Right kidney (tissue), 1 donor: ENCODE data around the gene NUTM2F.
"Not testable (repeated sequence)": the region's sequence is repeated elsewhere in the genome, so short reads cannot be mapped to it uniquely, and the experiment has no call there.

Experiments
- DNase-seq: peaks from one replicate; pipeline ENCODE4 v3.0.0-alpha.2; 2016

The NUTM2F gene

GRCh38 chr9:94315034-94315984 lies 13.1 kb downstream of the NUTM2F start:
- DNase-seq: not testable (repeated sequence)

GRCh38 chr9:94303321-94303720 lies 25.1 kb downstream of the NUTM2F start:
- DNase-seq: no peak

GRCh38 chr9:94302426-94302825 lies 26.0 kb downstream of the NUTM2F start:
- DNase-seq: no peak

GRCh38 chr9:94301583-94301982 lies 26.9 kb downstream of the NUTM2F start:
- no peak for DNase-seq

- DNase-seq: no peak
Measured at GRCh38 chr9:94300470-94301301, 27.8 kb downstream of the NUTM2F start.

- no peak for DNase-seq
Measured at GRCh38 chr9:94298949-94299599, 29.4 kb downstream of the NUTM2F start.

- no peak for DNase-seq
Measured at GRCh38 chr9:94289691-94290090, 38.8 kb downstream of the NUTM2F start.

- DNase-seq: no peak
Measured at GRCh38 chr9:94287877-94288513, 40.4 kb downstream of the NUTM2F start.

- no peak for DNase-seq
Measured at GRCh38 chr9:94286116-94286515, 42.3 kb downstream of the NUTM2F start.

- no peak for DNase-seq
Measured at GRCh38 chr9:94281101-94281500, 47.3 kb downstream of the NUTM2F start.

GRCh38 chr9:94280409-94280989 lies 47.9 kb downstream of the NUTM2F start:
- DNase-seq: no peak

- DNase-seq: no peak
Measured at GRCh38 chr9:94277885-94278536, 50.4 kb downstream of the NUTM2F start.

GRCh38 chr9:94277029-94277428 lies 51.4 kb downstream of the NUTM2F start:
- not testable (repeated sequence) for DNase-seq

GRCh38 chr9:94270009-94270408 lies 58.4 kb downstream of the NUTM2F start:
- no peak for DNase-seq

GRCh38 chr9:94269264-94269663 lies 59.2 kb downstream of the NUTM2F start:
- DNase-seq: no peak
